IMR-90 (cell line): ENCODE results near the gene CRCP.

ENCODE experiments used
- BHLHE40 ChIP-seq: fragments of 150-350 bp; IDR thresholded peaks from 2 replicates; pipeline ENCODE4 v1.6.1; 2016; ENCODE audit warnings: mild to moderate bottlenecking, low read depth, low read length
- CEBPB ChIP-seq: IDR thresholded peaks from 2 replicates; pipeline ENCODE4 v1.6.1; 2012; ENCODE audit warnings: low read depth, low read length, improper control_type of control experiment
- CHD1 ChIP-seq: IDR thresholded peaks from 2 replicates; pipeline ENCODE4 v1.6.1; 2012; ENCODE audit warnings: low read depth, low read length, improper control_type of control experiment
- CTCF ChIP-seq: conservative IDR thresholded peaks from 2 replicates; pipeline ENCODE4 v1.5.1; 2012; ENCODE audit warnings: mild to moderate bottlenecking, low read depth, low read length, improper control_type of control experiment
- ELK1 ChIP-seq: fragments of 150-350 bp; IDR thresholded peaks from 2 replicates; pipeline ENCODE4 v1.6.1; 2016; ENCODE audit warnings: low read depth, mild to moderate bottlenecking, low read length, moderate library complexity, borderline replicate concordance
- FOS ChIP-seq: fragments of 150-350 bp; IDR thresholded peaks from 2 replicates; pipeline ENCODE4 v1.6.1; 2016; ENCODE audit warnings: low read depth, low read length
- MXI1 ChIP-seq: IDR thresholded peaks from 2 replicates; pipeline ENCODE4 v1.6.1; 2012; ENCODE audit warnings: low read depth, mild to moderate bottlenecking, low read length, moderate library complexity, borderline replicate concordance
- POLR2A ChIP-seq: IDR thresholded peaks from 2 replicates; pipeline ENCODE4 v1.6.1; 2012; ENCODE audit warnings: mild to moderate bottlenecking, low read depth, low read length
- RAD21 ChIP-seq: IDR thresholded peaks from 2 replicates; pipeline ENCODE4 v1.6.1; 2012; ENCODE audit warnings: low read length, improper control_type of control experiment
- RFX5 ChIP-seq: IDR thresholded peaks from 2 replicates; pipeline ENCODE4 v1.8.0; 2012; ENCODE audit warnings: low read depth, mild to moderate bottlenecking, low read length, moderate library complexity
- SMC3 ChIP-seq: fragments of 150-350 bp; IDR thresholded peaks from 2 replicates; pipeline ENCODE4 v1.6.1; 2016; ENCODE audit warnings: low read depth, mild to moderate bottlenecking, antibody characterized with exemption, low read length, moderate library complexity
- USF2 ChIP-seq: fragments of 150-350 bp; IDR thresholded peaks from 2 replicates; pipeline ENCODE4 v1.6.1; 2017; ENCODE audit warnings: mild to moderate bottlenecking, antibody characterized with exemption, low read length, low read depth

GRCh38 chr7:66076462-66077329 is 38.0 kb upstream of the CRCP start:
- TF ChIP-seq CTCF, result no peak
- TF ChIP-seq FOS, result no peak
- no peak for TF ChIP-seq CEBPB
- no peak for TF ChIP-seq BHLHE40
- TF ChIP-seq SMC3, result no peak
- TF ChIP-seq RFX5, result no peak
- TF ChIP-seq MXI1, result no peak
- TF ChIP-seq CHD1, result no peak
- no peak for TF ChIP-seq POLR2A
- TF ChIP-seq ELK1, result no peak
- TF ChIP-seq RAD21, result no peak
- TF ChIP-seq USF2, result no peak
